ENCODE data around the gene OSTF1.
A peak's percentile ranks its signal among the peaks of the same experiment; 100 is the strongest.

The OSTF1 gene

GRCh38 chr9:75063556-75064305, 24.6 kb upstream of the OSTF1 start:
- peaks cover 18% of the 10 kb centered on the region for H3K4me1 ChIP-seq (ENCODE audit: control insufficient read depth, insufficient read depth, low read length, unreplicated experiment)
- H3K36me3 ChIP-seq (ENCODE audit: insufficient read depth, low read length), result peaks cover 8% of the 10 kb centered on the region
- H2AFZ ChIP-seq (ENCODE audit: low read length, unreplicated experiment), result no peak overlapping the region
- peak overlapping the region; percentile 10; the same call in 1 of the 2 replicates for H3K27ac ChIP-seq (ENCODE audit: low read depth, low read length)
- H3K79me2 ChIP-seq (ENCODE audit: control insufficient read depth, insufficient read depth, low read length, unreplicated experiment), result no peaks in the 10 kb centered on the region
- no peaks in the 10 kb centered on the region for H3K27me3 ChIP-seq (ENCODE audit: insufficient read depth, low read length)
- no peak overlapping the region for H3K4me3 ChIP-seq (ENCODE audit: low read depth, low read length)

- no peak overlapping the region for H3K4me3 ChIP-seq (ENCODE audit: low read depth, low read length)
- peaks cover 8% of the 10 kb centered on the region for H3K36me3 ChIP-seq (ENCODE audit: insufficient read depth, low read length)
- no peak overlapping the region for H2AFZ ChIP-seq (ENCODE audit: low read length, unreplicated experiment)
- H3K27me3 ChIP-seq (ENCODE audit: insufficient read depth, low read length), result no peaks in the 10 kb centered on the region
- H3K27ac ChIP-seq (ENCODE audit: low read depth, low read length), result no peak overlapping the region
- H3K4me1 ChIP-seq (ENCODE audit: control insufficient read depth, insufficient read depth, low read length, unreplicated experiment), result peaks cover 18% of the 10 kb centered on the region
- no peaks in the 10 kb centered on the region for H3K79me2 ChIP-seq (ENCODE audit: control insufficient read depth, insufficient read depth, low read length, unreplicated experiment)
These were observed 23.8 kb upstream of the OSTF1 start for GRCh38 chr9:75064307-75065025.

- no peak overlapping the region for H2AFZ ChIP-seq (ENCODE audit: low read length, unreplicated experiment)
- H3K4me1 ChIP-seq (ENCODE audit: control insufficient read depth, insufficient read depth, low read length, unreplicated experiment), result peaks cover 18% of the 10 kb centered on the region
- H3K27me3 ChIP-seq (ENCODE audit: insufficient read depth, low read length), result no peaks in the 10 kb centered on the region
- H3K27ac ChIP-seq (ENCODE audit: low read depth, low read length), result no peak overlapping the region
- no peak overlapping the region for H3K4me3 ChIP-seq (ENCODE audit: low read depth, low read length)
- peaks cover 8% of the 10 kb centered on the region for H3K36me3 ChIP-seq (ENCODE audit: insufficient read depth, low read length)
- H3K79me2 ChIP-seq (ENCODE audit: control insufficient read depth, insufficient read depth, low read length, unreplicated experiment), result no peaks in the 10 kb centered on the region
These were observed 22.8 kb upstream of the OSTF1 start for GRCh38 chr9:75065510-75065909.

DNA sequence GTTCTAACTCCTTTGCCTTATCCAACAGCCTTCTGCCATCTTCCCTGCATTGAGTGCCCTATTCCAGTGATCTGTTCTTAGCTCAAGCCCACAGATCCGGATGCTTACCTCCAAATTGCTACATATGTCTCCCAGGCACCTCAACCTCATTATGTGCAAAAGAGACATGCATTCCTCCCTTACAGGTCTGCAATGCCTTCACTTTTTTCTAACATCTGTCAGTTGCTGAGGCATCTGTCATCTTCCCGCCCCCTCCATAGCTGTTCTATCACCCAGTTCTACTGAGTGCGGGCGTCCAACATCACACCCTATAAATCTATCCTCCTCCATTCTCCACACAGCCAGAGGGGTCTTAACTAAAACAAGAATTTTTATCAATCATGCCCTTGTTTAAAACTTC, 20.4 kb upstream of the OSTF1 start:
- no peaks in the 10 kb centered on the region for H3K27me3 ChIP-seq (ENCODE audit: insufficient read depth, low read length)
- peaks cover 18% of the 10 kb centered on the region for H3K4me1 ChIP-seq (ENCODE audit: control insufficient read depth, insufficient read depth, low read length, unreplicated experiment)
- H3K79me2 ChIP-seq (ENCODE audit: control insufficient read depth, insufficient read depth, low read length, unreplicated experiment), result no peaks in the 10 kb centered on the region
- no peak overlapping the region for H3K27ac ChIP-seq (ENCODE audit: low read depth, low read length)
- no peak overlapping the region for H3K4me3 ChIP-seq (ENCODE audit: low read depth, low read length)
- peaks cover 4% of the 10 kb centered on the region; the same call in 1 of the 2 replicates for H3K36me3 ChIP-seq (ENCODE audit: insufficient read depth, low read length)
- no peak overlapping the region for H2AFZ ChIP-seq (ENCODE audit: low read length, unreplicated experiment)

DNA sequence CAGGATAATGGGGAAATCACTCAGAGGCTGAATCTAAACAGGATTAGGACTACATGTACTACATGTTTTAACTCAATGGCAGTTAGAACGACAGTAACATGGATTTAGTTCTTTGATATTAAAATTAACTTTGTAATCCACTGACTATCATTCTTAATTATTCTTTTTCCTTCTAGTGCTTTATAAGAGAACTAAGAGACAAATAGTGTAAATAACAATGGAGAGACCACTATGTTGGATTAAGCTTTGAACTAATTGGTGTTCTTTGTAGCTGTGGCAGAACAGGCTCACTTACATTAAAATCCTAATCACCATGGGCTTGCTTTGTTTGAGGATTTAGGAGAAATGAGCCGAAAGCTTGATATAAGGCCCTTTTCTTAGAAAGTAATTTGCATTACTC, 19.1 kb upstream of the OSTF1 start:
- no peak overlapping the region for H2AFZ ChIP-seq (ENCODE audit: low read length, unreplicated experiment)
- H3K36me3 ChIP-seq (ENCODE audit: insufficient read depth, low read length), result peaks cover 4% of the 10 kb centered on the region; the same call in 1 of the 2 replicates
- H3K79me2 ChIP-seq (ENCODE audit: control insufficient read depth, insufficient read depth, low read length, unreplicated experiment), result no peaks in the 10 kb centered on the region

DNA sequence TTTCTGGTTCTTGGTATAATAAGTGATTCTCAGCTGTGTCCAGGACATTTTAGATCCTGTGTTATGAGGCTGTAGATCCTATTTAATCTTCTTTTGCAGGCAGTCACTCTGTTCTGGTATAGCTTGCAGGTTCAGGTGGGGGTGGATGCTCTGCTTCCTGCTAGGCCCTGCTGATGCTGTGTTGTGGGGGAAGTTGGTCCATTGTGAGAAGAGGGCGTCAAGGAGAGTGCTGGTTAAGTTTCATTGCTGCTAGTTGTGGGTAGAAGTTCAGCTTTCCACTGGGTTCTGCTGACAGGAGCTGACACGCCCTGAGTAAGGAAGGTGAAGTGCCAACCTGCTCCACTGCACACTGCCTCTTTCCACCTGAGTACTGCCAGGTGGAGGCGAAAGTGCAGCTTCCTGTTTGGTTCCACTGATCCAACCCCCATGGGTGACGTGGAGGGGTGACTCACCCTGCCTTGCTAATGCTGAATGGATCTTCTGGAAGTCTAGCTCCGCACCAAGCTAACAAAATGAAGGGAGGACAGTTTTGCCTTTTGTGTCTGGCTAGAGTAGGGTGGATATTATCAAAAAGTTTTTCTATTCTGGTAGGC, 16.7 kb upstream of the OSTF1 start:
- no peaks in the 10 kb centered on the region for H3K79me2 ChIP-seq (ENCODE audit: control insufficient read depth, insufficient read depth, low read length, unreplicated experiment)
- no peak overlapping the region for H3K27ac ChIP-seq (ENCODE audit: low read depth, low read length)
- H2AFZ ChIP-seq (ENCODE audit: low read length, unreplicated experiment), result no peak overlapping the region
- H3K4me3 ChIP-seq (ENCODE audit: low read depth, low read length), result no peak overlapping the region
- no peaks in the 10 kb centered on the region for H3K27me3 ChIP-seq (ENCODE audit: insufficient read depth, low read length)
- H3K4me1 ChIP-seq (ENCODE audit: control insufficient read depth, insufficient read depth, low read length, unreplicated experiment), result no peaks in the 10 kb centered on the region
- peaks cover 4% of the 10 kb centered on the region; the same call in 1 of the 2 replicates for H3K36me3 ChIP-seq (ENCODE audit: insufficient read depth, low read length)

More for the DNA sequence above, 19.1 kb upstream of the OSTF1 start:
- H3K4me1 ChIP-seq (ENCODE audit: control insufficient read depth, insufficient read depth, low read length, unreplicated experiment), result peaks cover 9% of the 10 kb centered on the region
- H3K4me3 ChIP-seq (ENCODE audit: low read depth, low read length), result no peak overlapping the region
- H3K27ac ChIP-seq (ENCODE audit: low read depth, low read length), result no peak overlapping the region
- H3K27me3 ChIP-seq (ENCODE audit: insufficient read depth, low read length), result no peaks in the 10 kb centered on the region

- no peaks in the 10 kb centered on the region for H3K27me3 ChIP-seq (ENCODE audit: insufficient read depth, low read length)
- H3K4me1 ChIP-seq (ENCODE audit: control insufficient read depth, insufficient read depth, low read length, unreplicated experiment), result no peaks in the 10 kb centered on the region
- no peak overlapping the region for H3K27ac ChIP-seq (ENCODE audit: low read depth, low read length)
- H3K4me3 ChIP-seq (ENCODE audit: low read depth, low read length), result no peak overlapping the region
- H3K36me3 ChIP-seq (ENCODE audit: insufficient read depth, low read length), result peaks cover 4% of the 10 kb centered on the region; the same call in 1 of the 2 replicates
- no peak overlapping the region for H2AFZ ChIP-seq (ENCODE audit: low read length, unreplicated experiment)
- no peaks in the 10 kb centered on the region for H3K79me2 ChIP-seq (ENCODE audit: control insufficient read depth, insufficient read depth, low read length, unreplicated experiment)
These were observed 15.4 kb upstream of the OSTF1 start for GRCh38 chr9:75072895-75073294.

DNA sequence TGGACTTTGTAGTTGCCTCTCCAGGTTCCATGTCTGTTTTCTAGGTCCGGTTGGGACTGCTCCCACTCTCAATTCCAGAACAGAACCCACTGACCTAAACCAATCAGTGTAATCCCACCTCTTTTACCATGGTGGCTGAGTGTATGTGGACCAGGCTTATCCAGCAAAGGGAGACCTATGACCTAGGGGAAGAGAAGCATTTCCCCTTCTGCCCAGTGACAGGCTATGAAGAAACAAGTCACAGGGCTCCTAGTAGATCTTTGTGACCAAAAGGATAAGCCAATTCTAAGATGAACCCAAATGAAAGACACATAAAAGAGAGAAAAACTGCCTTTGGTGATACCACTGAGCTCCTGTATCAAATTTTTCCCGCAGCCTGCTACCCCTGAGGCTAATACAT, 6.7 kb upstream of the OSTF1 start:
- H3K79me2 ChIP-seq (ENCODE audit: control insufficient read depth, insufficient read depth, low read length, unreplicated experiment), result peaks cover 4% of the 10 kb centered on the region
- H3K27ac ChIP-seq (ENCODE audit: low read depth, low read length), result no peak overlapping the region
- peaks cover 5% of the 10 kb centered on the region; the same call in 1 of the 2 replicates for H3K36me3 ChIP-seq (ENCODE audit: insufficient read depth, low read length)
- no peaks in the 10 kb centered on the region for H3K27me3 ChIP-seq (ENCODE audit: insufficient read depth, low read length)
- H2AFZ ChIP-seq (ENCODE audit: low read length, unreplicated experiment), result no peak overlapping the region
- H3K4me3 ChIP-seq (ENCODE audit: low read depth, low read length), result no peak overlapping the region
- H3K4me1 ChIP-seq (ENCODE audit: control insufficient read depth, insufficient read depth, low read length, unreplicated experiment), result peaks cover 9% of the 10 kb centered on the region

DNA sequence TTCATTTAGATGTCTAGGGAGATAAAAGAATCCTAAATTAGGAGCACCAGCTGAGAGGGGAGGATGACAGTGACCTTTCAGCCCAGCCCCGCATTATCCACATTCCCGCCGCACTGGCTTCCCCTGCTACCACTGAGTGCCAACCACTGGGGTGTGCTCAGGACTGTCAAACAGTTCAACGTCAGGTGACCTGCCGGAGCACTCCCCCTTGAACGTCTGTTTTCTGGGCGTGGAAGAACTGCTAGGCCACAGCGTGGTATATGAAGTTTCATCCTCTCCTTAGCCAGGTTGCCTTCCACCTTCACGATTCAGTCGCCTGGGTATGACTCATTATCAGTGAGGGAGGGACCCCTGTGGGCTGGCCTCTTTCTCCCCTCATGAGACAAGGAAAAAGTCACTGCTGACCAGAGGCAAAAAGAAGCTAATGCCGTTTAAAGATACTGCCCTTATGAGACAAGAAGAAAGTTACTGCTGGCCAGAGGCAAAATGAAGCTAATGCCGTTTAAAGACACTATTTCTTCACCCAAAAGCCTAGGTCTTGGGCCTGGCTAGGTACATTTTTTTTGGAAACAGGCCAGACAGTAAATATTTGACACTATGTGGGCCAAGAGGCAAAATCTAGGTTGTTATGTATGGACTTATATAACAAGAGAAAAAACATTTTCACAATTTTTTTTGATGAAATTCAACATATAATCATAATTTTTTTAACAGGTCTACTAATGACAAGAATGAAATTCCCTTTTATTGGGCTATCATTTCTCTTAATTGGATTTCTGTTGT, 4.9 kb upstream of the OSTF1 start:
- Histone ChIP-seq H3K4me1 (ENCODE audit: control insufficient read depth, insufficient read depth, low read length, unreplicated experiment) (peaks cover 9% of the 10 kb centered on the region), H2AFZ (ENCODE audit: low read length, unreplicated experiment) (no peak overlapping the region), H3K36me3 (ENCODE audit: insufficient read depth, low read length) (peaks cover 5% of the 10 kb centered on the region; the same call in 1 of the 2 replicates), H3K4me3 (ENCODE audit: low read depth, low read length) (no peak overlapping the region), H3K79me2 (ENCODE audit: control insufficient read depth, insufficient read depth, low read length, unreplicated experiment) (peaks cover 10% of the 10 kb centered on the region), H3K27ac (ENCODE audit: low read depth, low read length) (no peak overlapping the region), H3K27me3 (ENCODE audit: insufficient read depth, low read length) (no peaks in the 10 kb centered on the region)

GRCh38 chr9:75084081-75084672, 4.1 kb upstream of the OSTF1 start:
- Histone ChIP-seq H2AFZ (ENCODE audit: low read length, unreplicated experiment) (no peak overlapping the region), H3K27me3 (ENCODE audit: insufficient read depth, low read length) (no peaks in the 10 kb centered on the region), H3K36me3 (ENCODE audit: insufficient read depth, low read length) (peaks cover 5% of the 10 kb centered on the region; the same call in 1 of the 2 replicates), H3K4me1 (ENCODE audit: control insufficient read depth, insufficient read depth, low read length, unreplicated experiment) (peaks cover 9% of the 10 kb centered on the region), H3K4me3 (ENCODE audit: low read depth, low read length) (no peak overlapping the region), H3K27ac (ENCODE audit: low read depth, low read length) (no peak overlapping the region), H3K79me2 (ENCODE audit: control insufficient read depth, insufficient read depth, low read length, unreplicated experiment) (peaks cover 13% of the 10 kb centered on the region)
